ENCODE data around the gene ARHGEF7. TPM values are rescaled to one million over a fixed set of nuclear protein-coding genes. Genes with fewer than 3 reads are reported as not detected.

ARHGEF7 gene
- total RNA-seq, 1 experiment from 2014 or later: 46.2 TPM

DNA sequence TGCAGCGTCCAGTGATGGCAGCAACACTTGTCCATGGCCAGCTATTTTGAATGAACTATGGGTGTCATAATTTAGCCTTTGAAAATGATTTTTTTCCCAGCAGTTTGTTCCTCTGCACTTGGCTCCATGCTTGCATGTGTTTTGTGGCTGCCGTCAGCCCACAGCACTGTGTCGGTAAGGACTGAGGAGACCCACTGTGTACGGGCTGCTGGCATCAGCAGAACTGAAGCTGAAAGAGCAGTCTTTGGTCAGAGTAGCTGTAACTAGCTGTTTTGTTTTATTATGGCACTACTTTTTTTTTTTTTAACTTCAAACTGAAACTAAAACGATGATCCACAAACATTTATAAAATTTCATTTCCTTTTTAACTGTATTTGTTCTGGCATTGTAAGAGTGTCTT, 155.0 kb downstream of the ARHGEF7 start:
- H2AFZ ChIP-seq (ENCODE audit: low read depth, low read length, poor library complexity, severe bottlenecking): no peak overlapping the region
- TSS peak; percentile 10 for BruUV-seq (replicated peaks)
- RAD21 ChIA-PET (ENCODE audit: low non-redundant PET in 1 of 2, low total read pairs in 2 of 2, uncharacterized antibody in 2 of 2, unreplicated experiment in 2 of 2): no interaction called here
- peaks cover 9 to 28% of the 10 kb centered on the region in 2 experiments for H3K36me3 ChIP-seq (ENCODE audit: control insufficient read depth in 1 of 2, insufficient read depth in 2 of 2, low read length in 2 of 2)
- intact Hi-C loops (cut with micrococcal nuclease): no loop called here
- H3K79me2 ChIP-seq (ENCODE audit: insufficient read depth, low read length): no peaks in the 10 kb centered on the region; the same call in 1 of the 2 replicates
- H3K4me1 ChIP-seq (ENCODE audit: control insufficient read depth in 1 of 2, insufficient read depth in 2 of 2, low read length in 2 of 2): no peaks in the 10 kb centered on the region
- H4K20me1 ChIP-seq (ENCODE audit: insufficient read depth): no peaks in the 10 kb centered on the region
- no peaks in the 10 kb centered on the region for H3K9me3 ChIP-seq (ENCODE audit: control insufficient read depth in 1 of 2, insufficient read depth in 1 of 2, low read depth in 1 of 2, low read length in 2 of 2)
- H3K4me2 ChIP-seq (ENCODE audit: low read length): no peak overlapping the region
- CTCF ChIA-PET: no interaction called here
- H3K27ac ChIP-seq (ENCODE audit: low read depth, low read length): no peak overlapping the region
- TF ChIP-seq REST (IDR thresholded peaks at IDR 0.05; ENCODE audit: low read depth) (no peak), MAX (IDR thresholded peaks at IDR 0.05) (no peak), SIN3A (IDR thresholded peaks at IDR 0.05; ENCODE audit: low read depth) (no peak), YY1 (IDR thresholded peaks at IDR 0.05; ENCODE audit: extremely low read depth, insufficient replicate concordance, low read depth, low read length) (no peak), ELF1 (IDR thresholded peaks at IDR 0.05; ENCODE audit: borderline replicate concordance, low read depth) (no peak), EZH2phosphoT487 (IDR thresholded peaks at IDR 0.05; ENCODE audit: borderline replicate concordance) (no peak), ZNF274 (IDR thresholded peaks at IDR 0.05; ENCODE audit: low read depth, low read length) (no peak), SRF (IDR thresholded peaks at IDR 0.05; ENCODE audit: low read depth) (no peak), SP1 (IDR thresholded peaks at IDR 0.05; ENCODE audit: low read depth) (no peak), ATF3 (IDR thresholded peaks at IDR 0.05) (no peak), POLR2A (IDR thresholded peaks at IDR 0.05; ENCODE audit: borderline replicate concordance, extremely low read depth, insufficient read depth, insufficient read length) (no peak), ZFX (IDR thresholded peaks at IDR 0.05) (no peak)
- H3K9me2 ChIP-seq (ENCODE audit: insufficient read depth): no peaks in the 10 kb centered on the region
- DNase-seq (ENCODE audit: low read depth, low spot score) (no peak), ATAC-seq (no peak)
- POLR2A ChIA-PET: no interaction called here
- H3K27me3 ChIP-seq (ENCODE audit: insufficient read depth, low read length): no peaks in the 10 kb centered on the region
- H3K4me3 ChIP-seq (replicated peaks in 1 of 2; ENCODE audit: low read depth in 1 of 2, low read length in 2 of 2): no peak overlapping the region
- no peak overlapping the region for H3K9ac ChIP-seq (ENCODE audit: low read length)
